Measurements from ENCODE around the gene KMT2E. TPM values are rescaled to one million over a fixed set of nuclear protein-coding genes. Genes with fewer than 3 reads are reported as not detected.

Gene KMT2E
- polyA plus RNA-seq, 1 experiment, result 4.4 TPM

GRCh38 chr7:104967595-104967994 lies 46.4 kb upstream of the KMT2E start:
- TF ChIP-seq CTCF (IDR thresholded peaks at IDR 0.05; ENCODE audit: insufficient read depth, low read depth, low read length), result no peak
- CTCF ChIA-PET, result interaction anchor here (0.6 to 1.7 kb wide), 2 partner anchors 14 to 63 kb away, joined by 3 to 7 read pairs; no protein-coding TSS in a partner anchor
- POLR2A ChIA-PET, result no interaction called here
- H3K36me3 ChIP-seq (ENCODE audit: control insufficient read depth, insufficient read depth, low read length), result no peaks in the 10 kb centered on the region
- H3K4me3 ChIP-seq (ENCODE audit: low read depth, low read length), result no peak overlapping the region
- no peak for DNase-seq (ENCODE audit: low read depth)
- no peaks in the 10 kb centered on the region for H3K27me3 ChIP-seq (ENCODE audit: control insufficient read depth, insufficient read depth, low read length)

GRCh38 chr7:104968648-104969047 lies 45.4 kb upstream of the KMT2E start:
- no peak overlapping the region for H3K4me3 ChIP-seq (ENCODE audit: low read depth, low read length)
- CTCF ChIA-PET, result no interaction called here
- H3K27me3 ChIP-seq (ENCODE audit: control insufficient read depth, insufficient read depth, low read length), result no peaks in the 10 kb centered on the region
- POLR2A ChIA-PET, result interaction anchor here (0.6 kb wide), 1 partner anchor 17 kb away, joined by 9 read pairs; no protein-coding TSS in a partner anchor
- no peak for DNase-seq (ENCODE audit: low read depth)
- no peaks in the 10 kb centered on the region for H3K36me3 ChIP-seq (ENCODE audit: control insufficient read depth, insufficient read depth, low read length)
- no peak for TF ChIP-seq CTCF (IDR thresholded peaks at IDR 0.05; ENCODE audit: insufficient read depth, low read depth, low read length)

- no peak for TF ChIP-seq CTCF (IDR thresholded peaks at IDR 0.05; ENCODE audit: insufficient read depth, low read depth, low read length)
- ChIA-PET CTCF (no interaction called here), POLR2A (no interaction called here)
- no peak for DNase-seq (ENCODE audit: low read depth)
- Histone ChIP-seq H3K27me3 (ENCODE audit: control insufficient read depth, insufficient read depth, low read length) (no peaks in the 10 kb centered on the region), H3K36me3 (ENCODE audit: control insufficient read depth, insufficient read depth, low read length) (no peaks in the 10 kb centered on the region), H3K4me3 (ENCODE audit: low read depth, low read length) (no peak overlapping the region)
Measured at GRCh38 chr7:104969183-104969582, 44.8 kb upstream of the KMT2E start.

- H3K36me3 ChIP-seq (ENCODE audit: control insufficient read depth, insufficient read depth, low read length), result no peaks in the 10 kb centered on the region
- CTCF ChIA-PET, result interaction anchor here (0.8 to 1.5 kb wide), 2 partner anchors 8 to 52 kb away, joined by 3 to 4 read pairs; no protein-coding TSS in a partner anchor
- H3K4me3 ChIP-seq (ENCODE audit: low read depth, low read length), result no peak overlapping the region
- POLR2A ChIA-PET, result interaction anchor here (1.1 kb wide), 1 partner anchor 127 kb away, joined by 4 read pairs; no protein-coding TSS in a partner anchor
- TF ChIP-seq CTCF (IDR thresholded peaks at IDR 0.05; ENCODE audit: insufficient read depth, low read depth, low read length), result no peak
- no peak for DNase-seq (ENCODE audit: low read depth)
- no peaks in the 10 kb centered on the region for H3K27me3 ChIP-seq (ENCODE audit: control insufficient read depth, insufficient read depth, low read length)
Measured at GRCh38 chr7:104971290-104972071, 42.5 kb upstream of the KMT2E start.

GRCh38 chr7:104972500-104972899 lies 41.5 kb upstream of the KMT2E start:
- H3K36me3 ChIP-seq (ENCODE audit: control insufficient read depth, insufficient read depth, low read length), result no peaks in the 10 kb centered on the region
- DNase-seq (ENCODE audit: low read depth), result peak; percentile 41
- ChIA-PET CTCF (interaction anchor here (0.9 kb wide), 1 partner anchor 12 kb away, joined by 3 read pairs; no protein-coding TSS in a partner anchor), POLR2A (interaction anchor here (0.9 to 1.1 kb wide), 2 partner anchors 14 to 126 kb away, joined by 4 to 5 read pairs; no protein-coding TSS in a partner anchor)
- H3K4me3 ChIP-seq (ENCODE audit: low read depth, low read length), result no peak overlapping the region
- no peak for TF ChIP-seq CTCF (IDR thresholded peaks at IDR 0.05; ENCODE audit: insufficient read depth, low read depth, low read length)
- no peaks in the 10 kb centered on the region for H3K27me3 ChIP-seq (ENCODE audit: control insufficient read depth, insufficient read depth, low read length)

Data from BJ (cell line).